ENCODE measurements around the gene HNRNPA3. TPM values are rescaled to one million over a fixed set of nuclear protein-coding genes. Genes with fewer than 3 reads are reported as not detected.

HNRNPA3 gene
- polyA plus RNA-seq, 1 of the 3 experiments (the other 2 are of a cell fraction): 102 TPM

DNA sequence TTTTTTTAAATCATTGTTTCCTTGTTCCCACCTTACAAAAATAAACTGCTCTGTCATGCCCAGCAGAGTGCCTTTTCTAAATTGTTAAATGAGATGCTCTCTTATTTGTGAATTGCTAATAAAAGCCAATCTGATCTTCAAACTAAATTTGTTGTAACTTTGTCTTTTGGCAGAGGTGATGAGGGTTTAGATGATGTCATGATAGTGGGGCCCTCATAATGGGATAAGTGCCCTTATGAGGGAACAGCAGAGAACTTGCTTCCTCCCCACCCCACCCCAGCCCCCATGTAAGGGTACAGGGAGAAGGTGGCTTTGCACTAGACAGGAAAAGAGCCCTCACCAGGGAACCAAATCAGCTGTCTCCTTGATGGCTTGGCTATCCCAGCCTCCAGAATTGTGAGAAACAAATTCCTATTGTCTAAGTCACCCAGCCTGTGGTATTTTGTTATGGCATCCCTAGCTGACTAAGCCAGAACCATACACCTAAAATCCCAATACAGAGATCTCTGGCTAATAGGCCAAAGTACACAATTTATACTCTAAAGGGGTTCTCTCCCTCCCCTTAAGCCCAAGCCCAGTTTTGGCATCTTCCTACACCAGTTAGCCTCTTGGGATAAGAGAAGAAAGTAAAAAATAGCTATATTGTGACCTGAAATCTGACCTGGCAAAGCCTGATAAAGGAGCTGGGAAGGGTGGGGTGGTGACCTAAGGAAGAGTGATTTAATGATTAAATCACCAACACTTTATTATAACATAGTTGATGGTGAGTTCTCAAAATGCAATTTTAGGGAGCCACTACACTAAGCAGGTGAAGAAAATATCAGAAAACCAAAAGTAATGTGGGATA, 40.3 kb upstream of the HNRNPA3 start:
- no peaks in the 10 kb centered on the region for H3K27me3 ChIP-seq (ENCODE audit: insufficient read depth)
- no peaks in the 10 kb centered on the region for H3K9me2 ChIP-seq
- no peaks in the 10 kb centered on the region for H3K36me3 ChIP-seq (replicated peaks in 1 of 2; ENCODE audit: control insufficient read depth in 1 of 2, insufficient read depth in 2 of 2, low read length in 1 of 2)
- H2AFZ ChIP-seq (ENCODE audit: low read depth): no peak overlapping the region
- peaks cover 2 to 11% of the 10 kb centered on the region in 2 experiments; a peak in 2 of 4 replicates for H3K4me1 ChIP-seq (ENCODE audit: control insufficient read depth in 1 of 2, insufficient read depth in 2 of 2, low read depth in 1 of 2, low read length in 1 of 2)
- no peaks in the 10 kb centered on the region for H3K9me3 ChIP-seq
- H3F3A ChIP-seq (replicated peaks; ENCODE audit: insufficient read depth): peaks cover 16% of the 10 kb centered on the region
- H4K20me1 ChIP-seq (ENCODE audit: insufficient read depth): no peaks in the 10 kb centered on the region
- no peak overlapping the region for H3K4me3 ChIP-seq (ENCODE audit: low read depth in 2 of 2, low read length in 1 of 2)
- H3K27ac ChIP-seq (ENCODE audit: low read depth in 2 of 2, low read length in 1 of 2): no peak overlapping the region
- H3K4me2 ChIP-seq: no peak overlapping the region
- H3K79me2 ChIP-seq (ENCODE audit: insufficient read depth): no peaks in the 10 kb centered on the region
- DNase-seq: no peak
- ChIA-PET POLR2A (no interaction called here), CTCF (interaction anchor here (0.6 to 5.3 kb wide), 5 partner anchors 8 to 163 kb away, joined by 3 to 34 read pairs (median 3); no protein-coding TSS in a partner anchor)
- no peak overlapping the region for H3K9ac ChIP-seq
- no peak for TF ChIP-seq RAD21 (IDR thresholded peaks at IDR 0.05; ENCODE audit: low read length)
- no peak for TF ChIP-seq USF1 (IDR thresholded peaks at IDR 0.05; ENCODE audit: borderline replicate concordance, low read depth)
- no peak for TF ChIP-seq CHD2 (IDR thresholded peaks at IDR 0.05; ENCODE audit: low read length, partially characterized antibody)
- TF ChIP-seq, protein P1, sequence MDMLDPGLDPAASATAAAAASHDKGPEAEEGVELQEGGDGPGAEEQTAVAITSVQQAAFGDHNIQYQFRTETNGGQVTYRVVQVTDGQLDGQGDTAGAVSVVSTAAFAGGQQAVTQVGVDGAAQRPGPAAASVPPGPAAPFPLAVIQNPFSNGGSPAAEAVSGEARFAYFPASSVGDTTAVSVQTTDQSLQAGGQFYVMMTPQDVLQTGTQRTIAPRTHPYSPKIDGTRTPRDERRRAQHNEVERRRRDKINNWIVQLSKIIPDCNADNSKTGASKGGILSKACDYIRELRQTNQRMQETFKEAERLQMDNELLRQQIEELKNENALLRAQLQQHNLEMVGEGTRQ (IDR thresholded peaks at IDR 0.05; ENCODE audit: borderline replicate concordance, low read depth, low read length): no peak
- TF ChIP-seq NRF1 (IDR thresholded peaks at IDR 0.05; ENCODE audit: low read depth, low read length): no peak
- TF ChIP-seq MXI1 (IDR thresholded peaks at IDR 0.05; ENCODE audit: low read depth, low read length): no peak
- TF ChIP-seq JUND (IDR thresholded peaks at IDR 0.05): peak; percentile 71
- no peak for TF ChIP-seq GABPA (IDR thresholded peaks at IDR 0.05; ENCODE audit: low read depth)
- TF ChIP-seq POLR2AphosphoS5 (IDR thresholded peaks at IDR 0.05; ENCODE audit: low read depth, low read length): no peak
- TF ChIP-seq, protein P2, sequence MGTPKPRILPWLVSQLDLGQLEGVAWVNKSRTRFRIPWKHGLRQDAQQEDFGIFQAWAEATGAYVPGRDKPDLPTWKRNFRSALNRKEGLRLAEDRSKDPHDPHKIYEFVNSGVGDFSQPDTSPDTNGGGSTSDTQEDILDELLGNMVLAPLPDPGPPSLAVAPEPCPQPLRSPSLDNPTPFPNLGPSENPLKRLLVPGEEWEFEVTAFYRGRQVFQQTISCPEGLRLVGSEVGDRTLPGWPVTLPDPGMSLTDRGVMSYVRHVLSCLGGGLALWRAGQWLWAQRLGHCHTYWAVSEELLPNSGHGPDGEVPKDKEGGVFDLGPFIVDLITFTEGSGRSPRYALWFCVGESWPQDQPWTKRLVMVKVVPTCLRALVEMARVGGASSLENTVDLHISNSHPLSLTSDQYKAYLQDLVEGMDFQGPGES (IDR thresholded peaks at IDR 0.05; ENCODE audit: low read depth, low read length): no peak
- TF ChIP-seq RXRA (IDR thresholded peaks at IDR 0.05; ENCODE audit: borderline replicate concordance, low read depth): no peak
- no peak for TF ChIP-seq ELF1 (IDR thresholded peaks at IDR 0.05)
- TF ChIP-seq FOXM1 (IDR thresholded peaks at IDR 0.05; ENCODE audit: low read depth): no peak
- no peak for TF ChIP-seq YY1 (IDR thresholded peaks at IDR 0.05; ENCODE audit: low read depth)
- peak; percentile 16; the same call in 1 of the 2 replicates for TF ChIP-seq TCF12 (IDR thresholded peaks at IDR 0.05)
- no peak for TF ChIP-seq MEF2A (IDR thresholded peaks at IDR 0.05; ENCODE audit: borderline replicate concordance, low read depth)
- no peak for TF ChIP-seq RFX5 (IDR thresholded peaks at IDR 0.05; ENCODE audit: low read length)
- TF ChIP-seq, protein P3, sequence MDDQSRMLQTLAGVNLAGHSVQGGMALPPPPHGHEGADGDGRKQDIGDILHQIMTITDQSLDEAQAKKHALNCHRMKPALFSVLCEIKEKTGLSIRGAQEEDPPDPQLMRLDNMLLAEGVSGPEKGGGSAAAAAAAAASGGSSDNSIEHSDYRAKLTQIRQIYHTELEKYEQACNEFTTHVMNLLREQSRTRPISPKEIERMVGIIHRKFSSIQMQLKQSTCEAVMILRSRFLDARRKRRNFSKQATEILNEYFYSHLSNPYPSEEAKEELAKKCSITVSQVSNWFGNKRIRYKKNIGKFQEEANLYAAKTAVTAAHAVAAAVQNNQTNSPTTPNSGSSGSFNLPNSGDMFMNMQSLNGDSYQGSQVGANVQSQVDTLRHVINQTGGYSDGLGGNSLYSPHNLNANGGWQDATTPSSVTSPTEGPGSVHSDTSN (IDR thresholded peaks at IDR 0.05): peak; percentile 19; the same call in 1 of the 2 replicates
- TF ChIP-seq EZH2phosphoT487 (IDR thresholded peaks at IDR 0.05; ENCODE audit: borderline replicate concordance, low read depth): no peak
- no peak for TF ChIP-seq FOXJ3 (CRISPR knock-in tag; IDR thresholded peaks at IDR 0.05)
- no peak for TF ChIP-seq EP300 (IDR thresholded peaks at IDR 0.05; ENCODE audit: borderline replicate concordance in 1 of 2, low read depth in 1 of 2, low read length in 1 of 2)
- no peak for TF ChIP-seq MAX (IDR thresholded peaks at IDR 0.05; ENCODE audit: low read depth)
- no peak for TF ChIP-seq SMC3 (IDR thresholded peaks at IDR 0.05; ENCODE audit: low read depth, low read length)
- TF ChIP-seq FOSL2 (IDR thresholded peaks at IDR 0.05; ENCODE audit: borderline replicate concordance, low read depth): peak; percentile 56
- no peak for TF ChIP-seq SIN3A (IDR thresholded peaks at IDR 0.05; ENCODE audit: borderline replicate concordance, low read depth, low read length)
- TF ChIP-seq REST (IDR thresholded peaks at IDR 0.05; ENCODE audit: low read depth, low read length): no peak
- TF ChIP-seq NFIC (IDR thresholded peaks at IDR 0.05; ENCODE audit: borderline replicate concordance): no peak
